ENCODE results near the gene KIAA2012.

DNA sequence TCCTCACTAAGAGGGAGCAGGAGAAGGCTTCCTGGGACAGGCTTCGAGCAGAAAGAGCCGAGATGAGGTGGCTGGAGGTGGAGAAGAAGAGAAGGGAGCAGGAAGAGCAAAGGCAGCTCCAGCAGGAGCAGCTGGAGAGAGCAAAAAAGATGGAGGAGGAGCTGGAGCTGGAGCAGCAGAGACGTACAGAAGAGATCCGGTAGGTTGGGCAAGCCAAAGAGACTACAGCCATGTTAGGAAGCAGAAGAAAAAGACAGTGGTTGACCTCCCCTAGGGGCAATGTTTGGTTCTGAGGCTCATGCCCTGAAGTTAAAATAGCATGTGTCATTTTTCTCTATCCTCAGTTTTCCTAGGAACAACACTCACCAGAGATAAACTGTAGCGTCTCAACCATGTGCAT is 120.2 kb downstream of the KIAA2012 start:
- TF ChIP-seq POLR2A (IDR thresholded peaks at IDR 0.05) (no peak), EP300 (IDR thresholded peaks at IDR 0.05) (no peak)
- TF ChIP-seq, protein P1, sequence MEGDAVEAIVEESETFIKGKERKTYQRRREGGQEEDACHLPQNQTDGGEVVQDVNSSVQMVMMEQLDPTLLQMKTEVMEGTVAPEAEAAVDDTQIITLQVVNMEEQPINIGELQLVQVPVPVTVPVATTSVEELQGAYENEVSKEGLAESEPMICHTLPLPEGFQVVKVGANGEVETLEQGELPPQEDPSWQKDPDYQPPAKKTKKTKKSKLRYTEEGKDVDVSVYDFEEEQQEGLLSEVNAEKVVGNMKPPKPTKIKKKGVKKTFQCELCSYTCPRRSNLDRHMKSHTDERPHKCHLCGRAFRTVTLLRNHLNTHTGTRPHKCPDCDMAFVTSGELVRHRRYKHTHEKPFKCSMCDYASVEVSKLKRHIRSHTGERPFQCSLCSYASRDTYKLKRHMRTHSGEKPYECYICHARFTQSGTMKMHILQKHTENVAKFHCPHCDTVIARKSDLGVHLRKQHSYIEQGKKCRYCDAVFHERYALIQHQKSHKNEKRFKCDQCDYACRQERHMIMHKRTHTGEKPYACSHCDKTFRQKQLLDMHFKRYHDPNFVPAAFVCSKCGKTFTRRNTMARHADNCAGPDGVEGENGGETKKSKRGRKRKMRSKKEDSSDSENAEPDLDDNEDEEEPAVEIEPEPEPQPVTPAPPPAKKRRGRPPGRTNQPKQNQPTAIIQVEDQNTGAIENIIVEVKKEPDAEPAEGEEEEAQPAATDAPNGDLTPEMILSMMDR (IDR thresholded peaks at IDR 0.05), result no peak
